ENCODE measurements around the gene BTBD9. TPM values are rescaled to one million over a fixed set of nuclear protein-coding genes. Genes with fewer than 3 reads are reported as not detected.

Gene BTBD9
- total RNA-seq, 1 experiment from 2014 or later = 4.3 TPM

DNA sequence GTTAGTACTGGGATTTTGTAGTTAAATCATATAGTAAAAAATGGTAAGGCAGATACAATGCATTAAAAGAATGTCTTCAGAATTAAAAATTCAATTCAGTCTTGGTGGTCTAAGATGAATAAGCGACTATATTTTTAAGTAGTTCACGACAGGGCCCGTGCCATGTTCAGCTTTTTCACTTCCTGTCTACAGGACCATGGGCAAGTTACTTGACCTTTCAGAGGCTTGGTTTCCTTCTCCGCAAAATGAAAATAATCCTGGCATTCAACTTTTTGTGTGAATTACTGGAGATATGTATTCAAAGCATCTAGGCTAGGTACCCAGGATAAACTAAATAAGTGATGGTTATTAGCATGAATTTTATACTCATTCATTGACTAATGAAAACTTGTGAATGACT lies 216.0 kb downstream of the BTBD9 start:
- ChIA-PET POLR2A (ENCODE audit: unreplicated experiment) (interaction anchor here (0.7 kb wide), 1 partner anchor 16 kb away, joined by 3 read pairs; no protein-coding TSS in a partner anchor), CTCF (no interaction called here)
- Histone ChIP-seq H3K9ac (ENCODE audit: low read length) (no peak overlapping the region), H3K79me2 (ENCODE audit: low read length) (no peaks in the 10 kb centered on the region), H3K4me1 (ENCODE audit: insufficient read depth, low read length) (0 out of 2 replicates have a peak, but pooled peaks cover 5% of the 10 kb centered on the region), H3K4me3 (ENCODE audit: low read length) (no peak overlapping the region), H3K27me3 (ENCODE audit: low read length) (no peaks in the 10 kb centered on the region), H3K4me2 (ENCODE audit: low read length) (no peak overlapping the region), H3K36me3 (ENCODE audit: low read depth, low read length) (no peaks in the 10 kb centered on the region), H2AFZ (ENCODE audit: low read length) (no peak overlapping the region), H3K9me3 (ENCODE audit: low read length) (no peaks in the 10 kb centered on the region), H3F3A (ENCODE audit: low read length, unreplicated experiment) (no peaks in the 10 kb centered on the region), H3K27ac (ENCODE audit: low read length) (no peak overlapping the region), H3K9me2 (replicated peaks; ENCODE audit: low read length) (no peaks in the 10 kb centered on the region), H4K20me1 (ENCODE audit: low read length) (no peaks in the 10 kb centered on the region)
- TF ChIP-seq CTCF (conservative IDR thresholded peaks at IDR 0.05; ENCODE audit: low read depth, low read length) = no peak
- no peak for TF ChIP-seq EZH2phosphoT487 (IDR thresholded peaks at IDR 0.05; ENCODE audit: borderline replicate concordance, low read length)
- no peak for TF ChIP-seq EZH2 (IDR thresholded peaks at IDR 0.05; ENCODE audit: low read length, unreplicated experiment)
- ATAC-seq = no peak
- DNase-seq = no peak
- intact Hi-C loops (cut with micrococcal nuclease) = no loop called here
- no TSS peak for BruUV-seq (replicated peaks)

DNA sequence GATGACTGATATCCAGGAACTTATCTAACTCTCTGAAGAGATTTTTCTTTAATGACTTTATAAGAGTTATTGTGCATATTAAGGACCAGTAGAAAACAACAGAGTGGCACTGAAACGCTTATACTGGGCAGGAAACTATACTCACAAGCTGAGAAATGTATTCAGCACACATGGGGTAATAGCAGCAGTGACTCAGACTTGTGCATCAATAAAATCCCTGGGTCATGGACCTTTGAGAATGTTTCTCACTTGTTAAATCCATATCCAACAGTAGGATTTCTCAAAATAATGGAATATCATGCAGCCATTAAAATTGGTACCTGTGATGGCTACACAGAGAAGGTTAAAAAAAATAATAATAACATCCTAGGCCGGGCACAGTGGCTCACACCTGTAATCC lies 219.5 kb downstream of the BTBD9 start:
- CTCF ChIA-PET = no interaction called here
- no TSS peak for BruUV-seq (replicated peaks)
- no peaks in the 10 kb centered on the region for H3K36me3 ChIP-seq (ENCODE audit: low read depth, low read length)
- no peaks in the 10 kb centered on the region for H4K20me1 ChIP-seq (ENCODE audit: low read length)
- POLR2A ChIA-PET (ENCODE audit: unreplicated experiment) = no interaction called here
- TF ChIP-seq EZH2phosphoT487 (IDR thresholded peaks at IDR 0.05; ENCODE audit: borderline replicate concordance, low read length) (no peak), CTCF (conservative IDR thresholded peaks at IDR 0.05; ENCODE audit: low read depth, low read length) (no peak), EZH2 (IDR thresholded peaks at IDR 0.05; ENCODE audit: low read length, unreplicated experiment) (no peak)
- H3K4me3 ChIP-seq (ENCODE audit: low read length) = no peak overlapping the region
- DNase-seq = peak; percentile 59
- H3K4me1 ChIP-seq (ENCODE audit: insufficient read depth, low read length) = 0 out of 2 replicates have a peak, but pooled peaks cover 5% of the 10 kb centered on the region
- H3K4me2 ChIP-seq (ENCODE audit: low read length) = no peak overlapping the region
- H3K9ac ChIP-seq (ENCODE audit: low read length) = no peak overlapping the region
- ATAC-seq = peak; percentile 85
- no peak overlapping the region for H2AFZ ChIP-seq (ENCODE audit: low read length)
- H3K27ac ChIP-seq (ENCODE audit: low read length) = no peak overlapping the region
- H3K79me2 ChIP-seq (ENCODE audit: low read length) = no peaks in the 10 kb centered on the region
- H3K9me2 ChIP-seq (replicated peaks; ENCODE audit: low read length) = no peaks in the 10 kb centered on the region
- H3K9me3 ChIP-seq (ENCODE audit: low read length) = no peaks in the 10 kb centered on the region
- no peaks in the 10 kb centered on the region for H3K27me3 ChIP-seq (ENCODE audit: low read length)
- no peaks in the 10 kb centered on the region for H3F3A ChIP-seq (ENCODE audit: low read length, unreplicated experiment)
- intact Hi-C loops (cut with micrococcal nuclease) = no loop called here

- TF ChIP-seq EZH2 (IDR thresholded peaks at IDR 0.05; ENCODE audit: low read length, unreplicated experiment) (no peak), CTCF (conservative IDR thresholded peaks at IDR 0.05; ENCODE audit: low read depth, low read length) (no peak), EZH2phosphoT487 (IDR thresholded peaks at IDR 0.05; ENCODE audit: borderline replicate concordance, low read length) (no peak)
These were observed 222.2 kb downstream of the BTBD9 start for GRCh38 chr6:38417521-38417920.

More at GRCh38 chr6:38417521-38417920, 222.2 kb downstream of the BTBD9 start:
- ChIA-PET CTCF (interaction anchor here (0.6 kb wide), 1 partner anchor 234 kb away, joined by 3 read pairs; no protein-coding TSS in a partner anchor), POLR2A (ENCODE audit: unreplicated experiment) (no interaction called here)
- Histone ChIP-seq H4K20me1 (ENCODE audit: low read length) (no peaks in the 10 kb centered on the region), H3K4me3 (ENCODE audit: low read length) (no peak overlapping the region), H3K27me3 (ENCODE audit: low read length) (no peaks in the 10 kb centered on the region), H2AFZ (ENCODE audit: low read length) (no peak overlapping the region), H3K79me2 (ENCODE audit: low read length) (no peaks in the 10 kb centered on the region), H3F3A (ENCODE audit: low read length, unreplicated experiment) (no peaks in the 10 kb centered on the region), H3K9me2 (replicated peaks; ENCODE audit: low read length) (no peaks in the 10 kb centered on the region), H3K4me2 (ENCODE audit: low read length) (no peak overlapping the region), H3K9ac (ENCODE audit: low read length) (no peak overlapping the region), H3K27ac (ENCODE audit: low read length) (no peak overlapping the region), H3K36me3 (ENCODE audit: low read depth, low read length) (no peaks in the 10 kb centered on the region), H3K9me3 (ENCODE audit: low read length) (no peaks in the 10 kb centered on the region), H3K4me1 (ENCODE audit: insufficient read depth, low read length) (0 out of 2 replicates have a peak, but pooled peaks cover 5% of the 10 kb centered on the region)
- intact Hi-C loops (cut with micrococcal nuclease) = no loop called here
- ATAC-seq = no peak
- BruUV-seq (replicated peaks) = no TSS peak
- DNase-seq = no peak

Measured in PC-3 (cell line).